ENCODE data around the gene SLC37A4.
"Not testable (repeated sequence)": the region's sequence is repeated elsewhere in the genome, so short reads cannot be mapped to it uniquely, and the experiment has no call there.

SLC37A4 gene

GRCh38 chr11:118988280-118988679 is 42.4 kb downstream of the SLC37A4 start:
- H3K9ac ChIP-seq (ENCODE audit: low read depth, low read length): no peak overlapping the region
- no peaks in the 10 kb centered on the region for H3K4me1 ChIP-seq (ENCODE audit: insufficient read depth, low read length)
- no peak overlapping the region for H3K4me3 ChIP-seq (ENCODE audit: low read length)
- no peaks in the 10 kb centered on the region for H3K27me3 ChIP-seq (ENCODE audit: insufficient read depth, low read length)
- H3K27ac ChIP-seq (ENCODE audit: low read length): no peak overlapping the region
- no peaks in the 10 kb centered on the region for H3K9me3 ChIP-seq (ENCODE audit: insufficient read depth, low read depth, low read length)
- H3K36me3 ChIP-seq (ENCODE audit: insufficient read depth, low read depth, low read length): no peaks in the 10 kb centered on the region

GRCh38 chr11:118984825-118985224 is 45.9 kb downstream of the SLC37A4 start:
- no peaks in the 10 kb centered on the region for H3K9me3 ChIP-seq (ENCODE audit: insufficient read depth, low read depth, low read length)
- H3K4me1 ChIP-seq (ENCODE audit: insufficient read depth, low read length): peaks cover 3% of the 10 kb centered on the region; the same call in 1 of the 2 replicates
- peaks cover 15% of the 10 kb centered on the region for H3K27me3 ChIP-seq (ENCODE audit: insufficient read depth, low read length)
- no peak overlapping the region for H3K27ac ChIP-seq (ENCODE audit: low read length)
- no peak overlapping the region for H3K9ac ChIP-seq (ENCODE audit: low read depth, low read length)
- H3K36me3 ChIP-seq (ENCODE audit: insufficient read depth, low read depth, low read length): no peaks in the 10 kb centered on the region
- no peak overlapping the region for H3K4me3 ChIP-seq (ENCODE audit: low read length)

GRCh38 chr11:118984337-118984736 is 46.3 kb downstream of the SLC37A4 start:
- H3K4me1 ChIP-seq (ENCODE audit: insufficient read depth, low read length); H3K9me3 ChIP-seq (ENCODE audit: insufficient read depth, low read depth, low read length); H3K27ac ChIP-seq (ENCODE audit: low read length); H3K36me3 ChIP-seq (ENCODE audit: insufficient read depth, low read depth, low read length); H3K9ac ChIP-seq (ENCODE audit: low read depth, low read length); H3K4me3 ChIP-seq (ENCODE audit: low read length): not testable (repeated sequence)
- peaks cover 18% of the 10 kb centered on the region for H3K27me3 ChIP-seq (ENCODE audit: insufficient read depth, low read length)

GRCh38 chr11:118980191-118980881 is 50.3 kb downstream of the SLC37A4 start:
- Histone ChIP-seq H3K9me3 (ENCODE audit: insufficient read depth, low read depth, low read length) (no peaks in the 10 kb centered on the region), H3K9ac (ENCODE audit: low read depth, low read length) (peak overlapping the region; percentile 16; the same call in 1 of the 2 replicates), H3K4me1 (ENCODE audit: insufficient read depth, low read length) (peaks cover 7% of the 10 kb centered on the region; the same call in 1 of the 2 replicates), H3K36me3 (ENCODE audit: insufficient read depth, low read depth, low read length) (no peaks in the 10 kb centered on the region), H3K27me3 (ENCODE audit: insufficient read depth, low read length) (peaks cover 18% of the 10 kb centered on the region), H3K4me3 (ENCODE audit: low read length) (0 out of 2 replicates have a peak overlapping the region, but pooled peaks have one; percentile 12), H3K27ac (ENCODE audit: low read length) (no peak overlapping the region)

GRCh38 chr11:118979434-118979833 is 51.2 kb downstream of the SLC37A4 start:
- Histone ChIP-seq H3K27ac (ENCODE audit: low read length) (no peak overlapping the region), H3K27me3 (ENCODE audit: insufficient read depth, low read length) (peaks cover 18% of the 10 kb centered on the region), H3K36me3 (ENCODE audit: insufficient read depth, low read depth, low read length) (no peaks in the 10 kb centered on the region), H3K4me1 (ENCODE audit: insufficient read depth, low read length) (peaks cover 7% of the 10 kb centered on the region; the same call in 1 of the 2 replicates), H3K4me3 (ENCODE audit: low read length) (no peak overlapping the region), H3K9ac (ENCODE audit: low read depth, low read length) (no peak overlapping the region; the same call in 1 of the 2 replicates), H3K9me3 (ENCODE audit: insufficient read depth, low read depth, low read length) (no peaks in the 10 kb centered on the region)

- H3K4me1 ChIP-seq (ENCODE audit: insufficient read depth, low read length): peaks cover 7% of the 10 kb centered on the region; the same call in 1 of the 2 replicates
- no peak overlapping the region for H3K9ac ChIP-seq (ENCODE audit: low read depth, low read length)
- H3K9me3 ChIP-seq (ENCODE audit: insufficient read depth, low read depth, low read length): no peaks in the 10 kb centered on the region
- no peak overlapping the region for H3K27ac ChIP-seq (ENCODE audit: low read length)
- no peaks in the 10 kb centered on the region for H3K36me3 ChIP-seq (ENCODE audit: insufficient read depth, low read depth, low read length)
- peaks cover 15% of the 10 kb centered on the region for H3K27me3 ChIP-seq (ENCODE audit: insufficient read depth, low read length)
- no peak overlapping the region for H3K4me3 ChIP-seq (ENCODE audit: low read length)
Measured at GRCh38 chr11:118975771-118976709, 54.6 kb downstream of the SLC37A4 start.

All from iPS-20b (cell line).